T-helper 9 cell (primary cell): ENCODE data around the gene CFAP410.

ENCODE experiments used
- DNase-seq: peaks from one replicate; pipeline ENCODE4 v3.0.0-alpha.2; 2020
- total RNA-seq, 2 donors: gene quantifications; one replicate each; lab custom pipeline; 2026; lab: John Stamatoyannopoulos, UW

Gene CFAP410
- 33.0 to 55.0 reads per million in 2 donors for total RNA-seq

DNA sequence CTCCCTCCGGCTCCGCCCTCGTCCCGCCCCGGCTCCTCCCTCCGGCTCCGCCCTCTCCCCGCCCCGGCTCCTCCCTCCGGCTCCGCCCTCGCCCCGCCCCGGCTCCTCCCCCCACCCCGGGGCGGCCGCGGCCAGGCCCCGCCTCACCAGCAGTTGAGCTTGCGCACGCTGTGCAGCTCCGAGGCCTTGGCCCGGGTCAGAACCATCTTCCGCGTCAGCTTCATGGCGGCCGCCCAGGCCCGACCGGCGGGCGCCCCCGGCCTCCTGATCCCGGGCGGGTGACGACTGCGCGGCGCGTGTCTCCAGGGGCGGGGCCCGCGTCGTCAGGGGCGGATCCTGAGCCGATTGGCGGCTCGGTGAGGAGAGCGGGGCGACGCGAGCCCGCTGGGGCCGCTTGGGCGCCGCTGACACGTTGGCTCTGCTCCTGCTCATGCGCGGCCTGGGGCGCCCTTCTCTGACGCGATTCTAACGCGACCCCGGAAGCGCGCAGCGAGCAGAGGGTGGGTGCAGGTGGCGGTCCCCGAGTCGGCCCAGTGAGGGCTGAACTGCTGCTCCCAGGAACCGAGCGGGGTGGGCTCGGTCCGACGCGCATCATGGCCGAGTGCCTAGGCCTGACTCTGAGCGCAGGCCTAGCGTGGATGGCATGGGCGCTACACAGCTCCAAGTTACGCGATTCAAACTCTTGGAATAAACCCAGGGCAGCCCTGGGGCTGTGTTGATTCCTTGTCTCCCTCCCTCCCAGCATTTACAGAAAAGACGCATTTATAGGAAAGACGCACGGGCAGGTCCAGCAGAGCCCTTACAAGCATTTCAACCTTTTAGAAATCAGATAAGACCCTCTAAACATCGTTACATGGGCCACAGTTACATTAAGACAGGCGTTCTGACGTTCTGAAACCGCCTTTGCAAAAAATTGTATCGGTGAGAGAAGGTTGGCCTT is at the start of gene CFAP410:
Gene CFAP410 (minus strand): TSS at position 420 of the 940 bp plus-strand sequence. CDS start 196 bp downstream, at position 224.
- peak; percentile 92 for DNase-seq

- DNase-seq, result no peak
Observed at GRCh38 chr21:44384968-44385367, 45.8 kb upstream of the CFAP410 start.

DNA sequence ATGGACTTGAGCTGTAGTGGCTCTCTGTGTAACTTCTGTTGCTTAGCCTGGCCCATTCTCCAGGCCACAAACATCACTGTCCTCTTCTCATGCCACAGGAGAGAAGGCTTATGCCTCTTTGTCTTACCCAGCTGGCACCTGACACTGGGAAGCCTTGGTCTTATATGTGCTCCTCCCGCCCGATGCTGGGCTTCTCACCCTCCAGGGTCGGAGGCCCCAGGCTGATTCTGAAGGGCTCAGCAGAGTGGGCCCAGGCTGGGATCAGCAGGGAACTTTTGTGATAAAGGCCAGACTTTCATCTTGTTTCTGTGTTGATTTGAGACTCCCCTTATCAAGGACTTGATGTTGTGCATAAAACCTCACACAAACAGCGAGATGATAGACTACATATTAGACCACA is 44.0 kb upstream of the CFAP410 start:
- DNase-seq, result no peak

GRCh38 chr21:44382536-44382935 is 43.3 kb upstream of the CFAP410 start:
- no peak for DNase-seq

DNA sequence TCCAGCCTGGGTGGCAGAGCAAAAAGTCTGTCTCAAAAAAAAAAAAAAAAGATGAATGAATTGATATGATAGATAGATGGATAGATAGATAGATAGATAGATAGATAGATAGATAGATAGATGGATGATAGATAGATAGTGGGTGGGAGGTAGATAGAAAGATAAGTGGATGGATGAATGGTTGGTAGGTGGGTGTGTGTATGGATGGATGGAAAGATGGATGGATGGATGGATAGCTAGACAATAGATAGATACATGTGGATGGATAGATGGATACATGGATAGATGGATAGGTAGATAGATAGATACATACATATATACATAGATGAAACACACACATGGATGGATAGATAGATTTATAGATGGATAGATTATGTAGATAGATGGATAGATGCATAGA is 42.7 kb upstream of the CFAP410 start:
- DNase-seq, result no peak

- DNase-seq, result no peak
Observed at GRCh38 chr21:44380876-44381275, 41.7 kb upstream of the CFAP410 start.

DNA sequence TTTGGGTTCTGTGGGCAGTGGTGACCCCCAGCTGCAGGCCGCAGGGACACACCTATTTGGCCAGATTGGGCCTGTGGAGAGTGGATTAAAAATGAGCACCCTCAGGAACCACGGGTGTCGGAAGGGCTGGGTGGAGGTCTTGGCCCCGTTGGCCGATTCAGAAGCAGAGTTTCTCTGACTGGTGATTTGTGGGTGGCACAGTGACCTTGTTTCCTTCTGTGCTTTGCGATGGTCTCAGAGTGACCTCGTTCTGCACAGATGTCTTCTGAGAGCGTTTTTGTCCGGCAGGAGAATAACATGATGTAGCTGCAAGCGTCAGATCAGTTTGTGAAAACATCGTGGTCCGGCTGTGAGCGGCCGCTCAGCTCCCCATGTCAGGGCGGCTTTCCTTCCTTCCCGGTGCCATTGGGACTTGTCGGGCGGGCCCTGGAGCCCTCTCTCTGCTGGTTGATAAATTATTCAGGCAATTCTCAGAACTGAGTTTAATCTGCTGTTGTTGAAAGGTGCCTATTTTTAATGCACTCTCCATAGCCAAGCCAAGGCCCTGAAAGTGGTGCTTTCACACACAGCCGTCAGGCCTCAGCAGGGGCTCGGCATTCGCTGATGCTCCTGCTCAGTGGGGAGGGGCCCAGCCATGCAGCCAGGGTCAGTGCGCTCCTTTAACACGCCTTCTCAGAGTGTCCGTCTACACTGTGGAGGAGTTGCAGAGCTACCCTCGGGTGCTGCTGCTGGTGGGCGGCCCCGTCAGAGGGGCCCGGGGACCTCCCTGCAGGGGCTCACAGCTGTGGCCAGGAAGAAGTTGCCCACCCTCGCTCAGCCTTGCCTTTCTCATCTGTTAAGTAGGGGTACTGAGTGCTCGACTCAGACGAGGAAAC is 41.0 kb upstream of the CFAP410 start:
- DNase-seq, result no peak

DNA sequence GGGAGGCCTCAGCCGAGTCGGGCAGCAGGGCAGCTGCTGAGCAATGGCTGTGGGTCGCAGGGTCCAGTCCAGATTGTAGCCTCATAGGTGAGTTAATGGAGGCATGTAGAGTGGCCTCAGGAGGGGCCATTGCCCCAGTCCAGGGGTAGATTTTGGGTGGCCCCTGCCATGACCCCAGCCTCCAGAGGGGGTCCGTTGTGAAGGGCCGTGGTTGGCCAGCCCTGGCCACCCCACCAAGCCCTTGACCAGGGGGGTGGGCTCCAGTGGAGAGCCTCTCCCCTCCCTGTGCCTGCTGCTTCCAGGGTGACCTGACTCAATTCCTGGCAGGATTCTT is 40.3 kb upstream of the CFAP410 start:
- no peak for DNase-seq

DNA sequence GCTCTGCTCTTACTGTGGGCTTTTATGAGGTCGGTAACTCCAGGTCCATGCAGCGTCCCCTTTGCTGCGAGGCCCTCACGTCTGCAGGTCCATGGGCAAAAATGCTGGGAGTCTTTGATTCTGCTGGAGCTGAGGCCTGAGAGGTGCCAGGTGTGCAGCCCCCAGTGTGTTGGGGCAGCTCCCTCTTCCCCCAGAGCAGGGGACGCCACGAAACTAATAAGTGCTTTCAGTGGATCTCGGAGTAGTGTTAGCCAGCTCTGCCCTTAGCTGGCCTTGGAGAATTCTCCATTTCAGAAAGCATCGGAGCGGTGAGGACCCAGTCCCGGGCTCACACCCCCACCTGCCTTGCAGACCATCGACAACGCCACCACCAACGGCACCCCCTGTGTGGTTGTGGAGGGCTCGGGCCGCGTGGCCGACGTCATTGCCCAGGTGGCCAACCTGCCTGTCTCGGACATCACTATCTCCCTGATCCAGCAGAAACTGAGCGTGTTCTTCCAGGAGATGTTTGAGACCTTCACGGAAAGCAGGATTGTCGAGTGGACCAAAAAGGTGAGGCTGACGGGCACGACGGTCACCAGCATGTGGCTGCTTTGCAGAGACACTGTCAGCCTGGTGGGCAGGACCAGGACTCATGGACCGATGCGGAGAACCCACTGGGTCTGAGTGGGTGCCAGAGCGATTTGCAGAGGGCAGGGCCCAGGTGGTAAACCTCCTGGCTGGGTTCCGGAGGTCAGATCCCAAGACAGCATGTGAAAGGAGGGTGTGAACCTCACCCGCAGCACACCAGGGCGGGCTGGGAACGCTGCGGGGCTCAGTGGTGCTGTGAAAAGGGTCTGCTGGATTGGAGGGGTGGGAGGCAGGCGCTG is 39.7 kb upstream of the CFAP410 start:
- DNase-seq, result no peak

- no peak for DNase-seq
Observed at GRCh38 chr21:44377922-44378645, 38.9 kb upstream of the CFAP410 start.

DNA sequence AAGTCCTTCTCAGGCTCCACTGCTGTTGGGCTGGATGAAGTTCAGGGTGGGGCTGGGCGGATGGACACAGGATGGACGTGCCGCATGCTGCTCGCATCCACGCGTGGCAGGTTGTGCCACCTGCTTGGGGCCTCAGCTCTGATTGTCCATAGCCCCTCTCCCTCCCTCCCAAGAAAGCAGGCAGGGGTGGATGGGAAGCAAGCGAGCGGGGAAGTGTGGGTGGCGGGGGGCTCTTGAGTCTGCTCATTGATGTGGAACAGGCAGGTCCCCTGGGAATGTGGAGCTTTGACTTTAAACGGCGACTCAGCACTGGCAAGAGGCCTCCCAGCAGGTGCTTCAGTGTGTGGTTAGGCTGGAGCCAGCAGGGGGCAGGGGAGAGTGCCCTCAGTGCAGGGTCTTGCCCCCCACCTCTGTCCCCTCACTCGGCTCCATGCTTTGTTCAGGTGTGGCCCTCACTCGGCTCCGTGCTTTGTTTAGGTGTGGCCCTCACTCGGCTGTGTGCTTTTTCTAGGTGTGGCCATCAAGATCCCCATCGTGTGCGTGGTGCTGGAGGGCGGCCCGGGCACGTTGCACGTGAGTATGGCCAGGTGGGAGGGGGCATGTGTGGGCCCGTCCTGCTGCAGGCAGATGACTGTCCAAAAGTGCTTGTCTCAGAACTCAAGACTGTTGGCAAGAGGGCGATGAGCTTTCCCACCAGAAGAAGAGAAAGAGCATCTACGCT is 38.2 kb upstream of the CFAP410 start:
- DNase-seq, result no peak

- no peak for DNase-seq
Observed at GRCh38 chr21:44376606-44377005, 37.4 kb upstream of the CFAP410 start.

GRCh38 chr21:44375761-44376241 is 36.6 kb upstream of the CFAP410 start:
- no peak for DNase-seq

DNA sequence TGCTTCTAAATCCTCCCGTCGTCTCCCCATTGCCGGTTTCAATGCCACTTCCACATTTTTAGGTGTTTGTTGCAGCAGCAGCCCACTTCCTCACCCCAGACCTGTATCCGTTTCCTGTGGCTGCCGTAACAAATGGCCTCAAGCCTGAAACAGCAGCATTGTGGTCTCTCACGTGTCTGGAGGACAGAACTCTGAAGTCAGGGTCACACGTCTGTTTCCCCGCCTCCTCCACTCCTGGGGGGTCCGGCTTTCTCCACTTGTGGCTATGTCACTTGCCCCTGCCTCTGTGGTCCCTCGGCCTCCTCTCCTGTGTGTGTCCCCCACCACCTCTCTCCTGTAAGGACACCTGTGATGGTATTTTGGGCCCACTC is 36.1 kb upstream of the CFAP410 start:
- DNase-seq, result no peak

DNA sequence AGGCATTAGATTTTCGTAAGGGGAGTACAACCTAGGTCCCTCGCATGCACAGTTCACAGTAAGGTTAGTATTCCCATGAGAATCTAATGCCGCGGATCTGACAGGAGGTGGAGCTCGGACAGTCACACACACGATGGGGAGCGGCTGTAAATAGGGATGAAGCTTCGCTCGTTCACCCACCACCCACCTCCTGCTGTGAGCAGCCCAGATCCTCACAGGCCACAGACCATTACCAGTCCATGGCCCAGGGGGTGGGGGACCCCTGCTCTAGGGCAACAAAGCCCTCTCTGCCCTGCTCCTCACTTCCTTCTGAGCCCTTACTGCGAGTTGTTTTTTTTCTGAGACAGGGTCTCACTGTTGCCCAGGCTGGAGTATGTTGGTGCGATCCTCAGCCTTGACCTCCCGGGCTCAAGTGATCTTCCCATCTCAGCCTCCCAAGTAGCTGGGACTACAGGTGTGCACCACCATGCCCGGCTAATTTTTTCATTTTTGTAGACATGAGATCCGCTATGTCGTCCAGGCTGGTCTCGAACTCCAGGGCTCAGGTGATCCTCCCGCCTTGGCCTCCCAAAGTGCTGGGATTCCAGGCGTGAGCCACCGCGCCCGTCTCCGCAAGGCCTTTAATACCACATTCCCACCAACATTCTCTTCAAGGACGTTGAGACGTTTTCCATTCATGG is 35.6 kb upstream of the CFAP410 start:
- DNase-seq, result no peak

DNA sequence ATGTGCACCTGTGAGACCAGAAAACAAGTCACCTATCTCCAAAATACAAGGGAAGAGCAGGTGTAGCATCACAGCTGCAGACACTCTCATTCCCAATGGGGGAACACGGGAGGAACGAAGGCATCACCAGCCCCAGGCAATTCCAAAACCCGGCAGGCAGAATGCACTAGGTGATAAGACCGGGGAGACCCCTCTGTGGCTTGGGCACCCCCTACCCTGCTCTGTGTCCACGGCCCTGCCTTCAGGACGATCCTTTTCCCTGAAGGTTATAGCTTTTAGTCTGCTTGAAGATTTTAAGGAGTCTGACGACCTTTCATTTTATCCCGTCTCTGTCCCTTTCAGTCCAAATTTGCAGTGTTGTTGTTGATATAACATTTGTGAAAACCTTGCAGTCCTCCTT is 33.4 kb upstream of the CFAP410 start:
- no peak for DNase-seq

DNA sequence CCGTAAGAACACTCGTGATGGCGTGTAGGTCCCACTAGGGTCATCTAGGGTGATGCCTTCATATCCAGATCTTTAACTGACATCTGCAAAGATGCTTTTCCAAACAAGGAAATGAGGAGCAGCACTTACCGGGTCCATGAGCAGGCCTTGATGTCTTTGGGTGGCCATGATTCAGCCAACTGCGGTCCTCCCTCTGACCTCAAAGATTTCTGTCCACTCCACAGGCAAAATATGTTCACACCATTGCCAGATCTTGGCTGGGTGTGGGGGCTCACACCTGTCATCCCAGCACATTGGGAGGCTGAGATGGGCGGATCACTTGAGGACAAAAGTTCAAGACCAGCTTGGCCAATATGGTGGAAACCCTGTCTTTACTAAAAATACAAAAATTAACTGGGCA is 32.4 kb upstream of the CFAP410 start:
- DNase-seq, result no peak

DNA sequence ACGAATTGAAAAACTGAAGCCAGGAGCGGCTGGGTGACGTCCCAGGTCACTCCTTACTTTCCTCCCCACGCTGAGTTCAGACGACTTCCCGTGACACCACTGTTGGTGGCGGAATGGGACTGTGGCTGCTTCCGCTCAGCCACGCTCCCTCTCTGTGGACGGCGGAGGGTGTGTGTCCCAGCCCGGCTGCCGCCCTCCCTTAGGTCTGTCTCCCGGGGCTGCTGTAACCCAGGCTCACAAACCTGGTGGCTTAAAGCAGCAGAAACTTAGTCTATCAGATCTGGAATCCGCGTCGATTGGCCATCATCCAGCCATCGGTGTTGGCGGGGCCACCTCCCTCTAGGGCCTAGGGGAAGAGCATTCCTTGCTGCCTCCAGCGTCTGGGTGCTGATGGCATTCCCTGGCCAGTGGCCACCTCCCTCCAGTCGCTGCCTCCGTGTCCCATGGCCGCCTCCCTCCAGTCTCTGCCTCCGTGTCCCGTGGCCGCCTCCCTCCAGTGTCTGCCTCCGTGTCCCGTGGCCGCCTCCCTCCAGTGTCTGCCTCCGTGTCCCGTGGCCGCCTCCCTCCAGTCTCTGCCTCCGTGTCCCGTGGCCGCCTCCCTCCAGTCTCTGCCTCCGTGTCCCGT is 31.7 kb upstream of the CFAP410 start:
- DNase-seq, result no peak

GRCh38 chr21:44370027-44370735 is 31.0 kb upstream of the CFAP410 start:
- DNase-seq, result no peak
